HG03060 (cell line): ENCODE data around the gene WNT3.

Source experiments
- ATAC-seq: cut with Tn5 transposase; IDR thresholded peaks from one replicate; pipeline ENCODE4 v1.9.1; 2021; ENCODE audit warnings: low read depth, moderate number of reproducible peaks; ENCODE audit not compliant: unreplicated experiment

The WNT3 gene

DNA sequence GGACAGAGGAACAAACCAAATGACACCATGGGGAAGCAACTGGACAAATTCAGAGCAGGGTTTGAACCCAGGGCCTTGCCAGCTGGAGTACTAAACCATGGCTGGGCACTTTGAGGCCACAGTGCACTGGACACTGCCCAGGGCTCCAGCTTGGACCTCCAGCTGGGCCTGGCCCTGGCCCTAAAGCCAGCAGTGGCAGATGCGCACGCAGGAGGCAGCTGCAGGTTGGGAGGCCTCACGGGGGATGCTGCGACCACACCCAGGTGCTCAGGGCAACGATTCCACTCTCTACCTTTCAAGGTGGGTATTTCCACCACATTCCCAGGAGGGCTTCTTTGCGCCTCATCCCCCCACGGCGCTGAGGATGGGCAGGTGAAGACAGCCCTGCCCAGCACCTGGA lies 28.9 kb downstream of the WNT3 start:
- ATAC-seq = no peak

DNA sequence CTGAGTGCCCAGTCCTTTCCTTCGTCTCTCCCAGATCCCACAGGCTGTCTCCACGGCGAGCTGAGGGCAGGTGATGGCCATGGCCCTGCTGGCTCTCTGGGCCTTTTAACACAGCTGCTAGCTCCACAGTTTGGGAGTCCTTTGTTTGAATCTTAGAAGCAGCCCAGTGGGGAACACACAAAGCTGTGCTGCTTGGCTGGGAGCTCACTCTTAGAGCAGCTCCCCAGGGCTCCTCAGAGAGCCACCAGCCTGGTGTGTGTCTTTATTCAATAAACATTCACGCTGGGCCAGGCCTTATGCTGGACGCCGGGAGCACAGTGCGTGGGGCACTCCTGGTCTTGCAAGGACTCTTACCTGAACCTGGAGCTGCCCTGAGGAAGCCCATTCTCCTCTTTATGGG lies 29.7 kb downstream of the WNT3 start:
- no peak for ATAC-seq

DNA sequence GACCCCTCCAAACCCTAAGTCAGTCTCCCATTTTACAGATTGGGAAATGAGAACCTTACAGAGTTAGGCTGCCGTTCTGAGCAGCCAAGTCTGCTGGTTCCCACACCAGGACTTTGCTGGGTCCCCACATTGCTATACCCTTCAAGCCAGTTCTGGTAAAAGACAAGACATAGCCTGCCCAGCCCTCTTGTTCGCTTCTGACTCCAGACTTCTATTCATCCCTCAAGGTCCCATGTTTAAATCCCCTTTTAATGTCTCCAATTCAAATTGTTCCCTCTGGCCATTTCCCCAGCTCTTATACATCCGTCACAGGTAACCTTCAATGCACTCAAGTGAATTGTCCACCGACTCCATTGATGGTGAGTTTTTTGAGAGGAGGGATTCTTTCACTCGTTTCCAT lies 30.2 kb downstream of the WNT3 start:
- no peak for ATAC-seq

GRCh38 chr17:46787478-46787877 lies 31.0 kb downstream of the WNT3 start:
- ATAC-seq = no peak

- no peak for ATAC-seq
Measured at GRCh38 chr17:46785696-46786095, 32.8 kb downstream of the WNT3 start.

- ATAC-seq = no peak
Measured at GRCh38 chr17:46783031-46783593, 35.4 kb downstream of the WNT3 start.

DNA sequence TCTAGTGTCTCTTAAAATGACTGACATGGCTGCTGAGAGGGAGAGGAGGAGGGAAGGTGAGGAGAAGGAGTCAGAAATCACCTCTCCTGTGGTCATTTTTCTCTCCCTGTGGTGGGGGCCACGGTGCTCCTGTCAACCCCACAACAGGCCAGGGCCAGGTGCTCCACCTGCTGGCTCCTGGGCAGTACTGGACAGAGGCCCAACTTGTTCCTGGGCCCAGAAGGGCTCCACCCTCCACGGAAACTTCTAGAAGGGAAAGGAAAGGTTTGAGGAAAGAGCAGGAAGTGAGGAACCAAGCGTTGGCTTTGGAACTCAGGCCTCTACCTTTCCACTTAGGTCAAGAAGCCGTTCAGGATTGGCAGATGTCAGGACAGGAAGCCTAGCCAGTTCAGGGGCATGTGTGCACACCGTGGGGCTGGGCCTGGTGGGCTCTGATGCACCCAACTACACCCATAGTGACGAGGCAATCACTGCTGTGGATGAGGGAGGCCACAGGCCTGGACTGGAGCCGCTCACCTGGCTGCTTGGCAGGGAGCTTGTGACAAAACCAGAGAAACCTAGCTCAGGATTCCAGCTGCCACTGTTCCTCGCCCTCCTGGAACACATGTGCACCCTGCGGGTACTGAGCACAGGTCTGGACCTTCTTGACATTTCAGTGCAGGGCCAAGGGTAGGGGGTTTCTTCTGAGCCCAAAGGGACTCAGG lies 36.1 kb downstream of the WNT3 start:
- ATAC-seq = no peak

GRCh38 chr17:46780003-46780373 lies 38.5 kb downstream of the WNT3 start:
- ATAC-seq = no peak

DNA sequence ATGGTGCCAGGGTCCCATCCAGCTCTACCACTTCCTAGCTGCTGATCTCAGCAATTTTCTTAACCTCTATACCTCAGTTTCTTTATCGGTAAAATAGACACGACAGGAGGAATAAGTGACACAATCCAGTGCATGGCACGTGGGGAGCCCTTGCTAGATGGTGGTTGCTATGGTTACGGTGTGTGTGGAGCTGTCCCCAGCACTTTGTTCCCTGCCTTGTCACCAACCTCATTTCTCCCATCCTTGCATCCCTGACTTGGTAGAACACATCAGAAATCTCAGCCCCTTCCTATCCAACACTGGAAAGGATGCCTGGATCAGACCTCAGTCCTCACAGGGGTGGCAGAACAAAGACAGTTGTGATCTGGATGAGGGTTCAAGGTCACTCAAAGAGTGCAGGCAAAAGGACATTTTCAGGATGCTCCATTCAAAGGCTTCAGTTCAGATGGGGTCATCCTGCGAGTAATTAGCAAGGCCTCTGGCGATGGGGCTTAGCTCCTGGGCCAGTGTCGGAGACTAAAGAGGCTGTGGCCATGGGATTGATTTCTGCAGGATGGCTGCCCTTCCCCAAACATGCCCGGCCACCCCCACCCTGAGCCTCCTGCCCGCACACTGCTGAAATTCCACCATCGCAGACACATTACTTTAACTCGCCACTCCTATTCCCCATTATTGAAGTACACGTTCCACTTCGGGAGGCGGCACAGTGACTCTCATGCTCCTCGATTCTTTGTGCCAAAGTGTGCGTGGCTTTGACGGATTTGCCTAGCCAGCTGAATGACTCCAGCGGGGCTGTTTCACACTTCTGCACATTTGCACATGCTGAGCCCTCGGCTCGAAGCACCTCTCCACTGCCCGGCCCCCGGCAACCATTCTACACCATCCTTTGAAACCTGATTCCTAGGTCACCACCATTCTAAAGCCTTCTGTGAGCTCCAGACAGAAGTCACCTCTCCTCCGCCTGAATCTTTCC lies 40.3 kb downstream of the WNT3 start:
- ATAC-seq = no peak

DNA sequence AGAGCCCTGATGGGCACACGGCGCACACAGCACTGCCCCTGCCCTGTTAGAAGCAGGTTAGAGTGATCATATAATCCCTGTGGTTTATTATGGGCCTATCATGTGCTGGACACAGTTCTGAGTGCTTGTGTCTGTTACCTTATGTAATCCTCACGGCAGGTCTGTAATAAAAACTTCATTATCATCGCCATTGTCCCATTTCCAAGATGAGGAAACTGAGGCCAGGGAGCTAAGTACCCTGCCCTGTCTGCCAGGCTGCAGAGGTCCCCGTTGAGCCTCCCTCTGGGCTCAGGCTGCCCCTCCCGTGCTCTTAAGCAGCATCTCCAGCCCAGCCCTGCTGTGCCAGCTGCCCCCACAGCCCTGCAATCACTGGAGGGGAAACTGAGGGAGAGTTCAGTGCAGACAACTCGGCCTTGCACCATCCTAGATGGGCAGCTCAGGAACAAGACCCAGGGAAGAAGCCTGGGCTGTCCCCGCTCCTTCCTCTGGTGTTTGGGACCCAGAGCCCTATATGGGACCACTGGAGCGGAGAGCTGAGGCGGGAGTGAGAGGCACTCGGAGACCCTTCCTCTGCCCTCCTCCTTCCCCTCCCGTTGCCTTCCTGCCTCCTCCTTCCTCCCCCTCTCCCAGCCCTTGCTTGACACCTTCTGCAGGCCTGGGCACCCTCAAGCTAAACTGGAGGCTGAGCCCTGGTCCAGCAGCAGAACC lies 42.0 kb downstream of the WNT3 start:
- no peak for ATAC-seq

DNA sequence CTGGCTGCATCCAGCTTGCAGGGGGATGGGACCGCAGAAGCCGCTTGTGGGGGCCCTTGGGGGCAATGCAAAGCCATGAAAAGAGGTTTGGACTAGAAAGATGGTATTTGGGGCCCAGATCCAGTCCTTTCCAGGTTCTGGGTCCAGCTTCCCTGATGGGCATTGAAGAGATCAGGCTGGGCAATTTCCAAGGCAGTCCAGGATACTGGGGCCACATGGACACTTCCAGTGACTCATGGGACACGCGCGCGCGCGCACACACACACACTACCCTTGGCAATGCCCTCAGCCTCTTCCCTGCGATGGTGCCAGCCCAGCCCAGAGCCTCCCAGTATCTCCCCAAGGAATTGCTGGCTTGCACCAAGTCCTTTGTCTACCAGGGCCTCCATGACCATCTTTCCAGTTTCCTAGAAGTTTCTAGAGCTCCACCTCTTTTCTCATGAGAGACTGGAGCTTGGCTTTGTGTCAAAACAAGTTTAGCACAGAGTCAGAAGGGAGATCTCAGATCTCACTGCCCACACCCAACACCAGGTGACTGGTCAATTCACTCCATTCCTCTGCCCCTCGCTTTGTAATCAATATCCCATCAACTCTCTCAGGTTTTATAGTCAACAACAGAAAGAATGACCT lies 44.3 kb downstream of the WNT3 start:
- no peak for ATAC-seq

GRCh38 chr17:46773676-46774075 lies 44.8 kb downstream of the WNT3 start:
- no peak for ATAC-seq

GRCh38 chr17:46773221-46773605 lies 45.3 kb downstream of the WNT3 start:
- no peak for ATAC-seq

GRCh38 chr17:46772475-46773220 lies 45.8 kb downstream of the WNT3 start:
- no peak for ATAC-seq

- no peak for ATAC-seq
Measured at GRCh38 chr17:46771561-46772474, 46.7 kb downstream of the WNT3 start.

DNA sequence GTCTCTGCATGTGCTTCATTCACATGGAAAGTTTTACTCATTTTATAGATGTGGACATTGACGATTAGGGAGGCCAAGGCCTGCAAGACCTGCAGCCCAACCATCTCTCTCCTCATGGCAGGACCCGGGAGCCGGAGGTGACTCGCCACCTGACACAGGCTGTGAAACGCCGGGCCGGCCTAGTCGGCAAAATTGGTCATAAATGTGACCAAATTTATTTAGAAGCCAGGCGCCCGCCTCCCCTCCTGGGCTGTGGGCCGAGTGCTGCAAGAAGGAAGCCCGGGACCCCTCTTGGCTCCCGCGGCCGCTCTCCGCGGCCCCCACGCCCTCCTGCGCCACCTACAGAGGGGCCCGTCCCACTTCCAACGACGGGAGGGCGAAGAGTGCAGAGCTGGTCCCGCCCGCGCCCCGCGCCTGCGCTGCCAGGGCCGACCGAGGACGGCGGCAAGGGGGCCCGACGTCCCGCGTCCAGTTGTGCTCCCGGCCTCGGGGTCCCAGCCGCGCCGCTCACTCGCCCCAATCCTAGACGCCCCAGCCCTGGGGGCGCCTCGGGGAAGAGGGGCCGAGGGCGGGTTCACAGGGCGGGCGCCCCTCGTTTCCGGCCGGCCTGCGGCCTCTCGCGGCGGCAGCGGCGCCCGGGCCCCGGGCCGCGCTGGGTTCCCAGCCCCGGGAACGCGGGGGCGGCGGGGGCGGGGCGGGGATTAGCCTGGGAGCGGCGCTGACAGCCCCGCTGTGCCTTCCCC lies 47.5 kb downstream of the WNT3 start:
- ATAC-seq = no peak

DNA sequence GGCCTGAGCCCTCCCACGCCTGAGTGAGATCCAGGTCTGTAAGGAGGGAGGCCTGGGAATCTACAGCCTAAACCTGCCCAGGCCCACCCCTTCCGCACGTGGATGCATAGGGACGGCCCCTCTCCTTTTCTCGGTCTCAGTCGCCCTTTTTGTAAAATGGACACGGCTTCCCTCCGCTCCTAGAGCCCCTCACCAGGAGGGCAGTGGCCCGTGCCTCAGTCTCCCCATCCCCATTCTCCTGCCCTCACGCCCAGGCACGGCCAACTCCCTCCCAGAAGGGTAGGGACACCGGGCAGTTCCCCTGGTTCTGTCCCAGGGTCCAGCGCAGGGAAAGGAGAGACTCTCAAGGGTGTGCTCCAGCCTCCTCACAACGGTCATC lies 48.1 kb downstream of the WNT3 start:
- no peak for ATAC-seq
